Keratinocyte (primary cell): ENCODE data around the gene SMIM22.

Source experiments
- CTCF ChIP-seq, 3 experiments: IDR thresholded peaks in 1 of 3; conservative IDR thresholded peaks in 1 of 3; optimal IDR thresholded peaks in 1 of 3; 2 replicates in 2 of 3; 3 replicates in 1 of 3; pipeline versions ENCODE3 to v1.5.1; 2011; ENCODE audit warnings: low read length in 3 of 3, mild to moderate bottlenecking in 3 of 3, moderate library complexity in 2 of 3, control low read depth in 1 of 3, inconsistent platforms in 1 of 3; ENCODE audit not compliant: insufficient read depth in 2 of 3; ENCODE audit errors: extremely low read depth in 1 of 3
- EZH2 ChIP-seq: IDR thresholded peaks from one replicate; pipeline ENCODE4 v1.6.1; 2012; ENCODE audit warnings: inconsistent platforms, mild to moderate bottlenecking, low read length, moderate library complexity

- no peak for TF ChIP-seq CTCF (optimal IDR thresholded peaks at IDR 0.05 in 1 of 3, IDR thresholded peaks at IDR 0.05 in 1 of 3, conservative IDR thresholded peaks at IDR 0.05 in 1 of 3; ENCODE audit: extremely low read depth in 1 of 3, insufficient read depth in 2 of 3, low read length in 3 of 3)
- no peak for TF ChIP-seq EZH2
Measured at GRCh38 chr16:4831616-4832015, 36.4 kb downstream of the SMIM22 start.
